Cerebellar nuclear complex (tissue), 1 donor: ENCODE results near the gene SYT7.
"Not testable (repeated sequence)": the region's sequence is repeated elsewhere in the genome, so short reads cannot be mapped to it uniquely, and the experiment has no call there.

Source experiments
- DNase-seq, 2 experiments: peaks; one replicate each; lab custom pipeline; 2025; lab: John Stamatoyannopoulos, UW

The SYT7 gene

GRCh38 chr11:61476371-61476770 is 104.5 kb downstream of the SYT7 start:
- DNase-seq: no peak

DNA sequence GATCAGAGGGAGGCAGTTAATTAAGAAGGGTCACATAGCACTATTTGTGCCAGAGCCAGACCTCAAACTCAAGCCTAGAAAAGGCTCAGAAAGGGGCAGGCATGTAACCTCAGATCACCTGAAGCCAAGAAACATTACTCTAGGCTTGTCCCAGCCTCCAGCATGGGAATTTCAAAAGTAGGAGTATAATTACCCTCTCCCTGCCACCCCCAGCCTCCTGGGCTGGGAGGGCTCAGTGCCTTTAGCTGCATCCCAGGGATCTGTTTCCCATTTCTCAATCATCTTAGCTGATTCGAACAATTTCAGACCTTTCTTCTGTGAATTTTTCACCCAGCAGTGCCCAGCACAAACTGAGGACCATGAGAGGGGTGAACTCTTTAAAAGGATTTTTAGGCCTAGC is 105.4 kb downstream of the SYT7 start:
- DNase-seq: no peak

- DNase-seq: no peak
Measured at GRCh38 chr11:61474013-61474643, 106.7 kb downstream of the SYT7 start.

GRCh38 chr11:61473370-61474012 is 107.4 kb downstream of the SYT7 start:
- no peak for DNase-seq

- no peak for DNase-seq
Measured at GRCh38 chr11:61472868-61473267, 108.0 kb downstream of the SYT7 start.

GRCh38 chr11:61472282-61472681 is 108.6 kb downstream of the SYT7 start:
- DNase-seq: no peak

GRCh38 chr11:61468002-61468401 is 112.9 kb downstream of the SYT7 start:
- DNase-seq: no peak

GRCh38 chr11:61467602-61468001 is 113.3 kb downstream of the SYT7 start:
- not testable (repeated sequence) for DNase-seq
